Measurements from ENCODE around the gene KCNE3. TPM values are rescaled to one million over a fixed set of nuclear protein-coding genes. Genes with fewer than 3 reads are reported as not detected.

The KCNE3 gene
- total and polyA plus RNA-seq, 10 of the 15 experiments (the other 5 are each of a cell fraction or from before 2014, with no cell fraction given), result not detected

- Histone ChIP-seq H3K4me3 (no peak overlapping the region), H3K27me3 (replicated peaks in 1 of 2; ENCODE audit: control insufficient read depth in 2 of 2, insufficient read depth in 2 of 2, low read length in 1 of 2) (no peaks in the 10 kb centered on the region; a peak in 1 of 4 replicates), H3K4me2 (ENCODE audit: control insufficient read depth, insufficient read depth) (no peak overlapping the region), H3K9ac (ENCODE audit: control insufficient read depth, insufficient read depth, low read length) (no peak overlapping the region), H3K27ac (ENCODE audit: control insufficient read depth, insufficient read depth) (no peak overlapping the region), H3K9me3 (replicated peaks; ENCODE audit: control insufficient read depth, insufficient read depth, low read length) (no peaks in the 10 kb centered on the region), H2AFZ (ENCODE audit: control insufficient read depth, low read depth, low read length) (no peak overlapping the region), H3K4me1 (ENCODE audit: control insufficient read depth, insufficient read depth, low read length) (no peaks in the 10 kb centered on the region; the same call in 1 of the 2 replicates), H3K36me3 (ENCODE audit: control insufficient read depth in 2 of 2, insufficient read depth in 2 of 2, low read length in 1 of 2) (no peaks in the 10 kb centered on the region), H4K20me1 (ENCODE audit: control insufficient read depth, insufficient read depth) (no peaks in the 10 kb centered on the region), H3K79me2 (ENCODE audit: control insufficient read depth, insufficient read depth, low read length) (no peaks in the 10 kb centered on the region)
- CTCF ChIA-PET, result interaction anchor here (1.1 kb wide), 1 partner anchor 83 kb away, joined by 4 read pairs; no protein-coding TSS in a partner anchor
- in situ Hi-C loops (cut with MboI) (no loop called here), intact Hi-C loops (cut with micrococcal nuclease; ENCODE audit: unreplicated experiment) (no loop called here)
- RAD21 ChIA-PET (ENCODE audit: unreplicated experiment), result interaction anchor here (0.6 to 0.7 kb wide), 2 partner anchors 15 to 44 kb away, joined by 3 read pairs; no protein-coding TSS in a partner anchor
- SMC1A ChIA-PET (ENCODE audit: uncharacterized antibody, unreplicated experiment), result interaction anchor here (0.6 kb wide), 1 partner anchor 288 kb away, joined by 3 read pairs; no protein-coding TSS in a partner anchor
- DNase-seq (ENCODE audit: low read depth, low spot score) (no peak), ATAC-seq (peak; percentile 46; the same call in 1 of the 3 replicates), FAIRE-seq (no peak)
- TF ChIP-seq CTCF (IDR thresholded peaks at IDR 0.05 in 2 of 3, conservative IDR thresholded peaks at IDR 0.05 in 1 of 3; ENCODE audit: control insufficient read depth in 2 of 3, extremely low read depth in 1 of 3, insufficient read depth in 1 of 3, low read depth in 3 of 3, low read length in 3 of 3) (peak; percentile 24 to 26 (median 25); a peak in 4 of 6 replicates), ZNF687 (IDR thresholded peaks at IDR 0.05) (no peak), SRF (IDR thresholded peaks at IDR 0.05; ENCODE audit: low read depth in 2 of 2, low read length in 2 of 2) (no peak), GABPA (IDR thresholded peaks at IDR 0.05; ENCODE audit: low read depth) (no peak)
- WGBS (ENCODE audit: insufficient coverage, insufficient replicate concordance, low lambda C conversion rate, missing lambda C conversion rate), result 52% methylated on average over 1 of the region's 1 CpG
- BruUV-seq (replicated peaks), result no TSS peak
- POLR2A ChIA-PET, result interaction anchor here (0.6 kb wide), 1 partner anchor 618 kb away, joined by 3 read pairs; no protein-coding TSS in a partner anchor
Observed at GRCh38 chr11:74487875-74488274, 20.5 kb upstream of the KCNE3 start.
